Hematopoietic multipotent progenitor cell (in vitro differentiated cells): ENCODE data around the gene ABCD3. TPM values are rescaled to one million over a fixed set of nuclear protein-coding genes. Genes with fewer than 3 reads are reported as not detected.

Experiments used
- DNase-seq, 3 donors: peaks; one replicate each; pipeline ENCODE4 v3.0.0-alpha.2; 2011 to 2015; ENCODE audit warnings: low read depth in 2 of 3, low spot score in 2 of 3
- total RNA-seq: library from RNA; depleted of rRNA; stranded (reverse); fragments of >200 nt; gene quantifications from one replicate; pipeline ENCODE4 v1.2.3, GENCODE V29; 2012

ABCD3 gene
- total RNA-seq, 1 donor, result 5.7 TPM

DNA sequence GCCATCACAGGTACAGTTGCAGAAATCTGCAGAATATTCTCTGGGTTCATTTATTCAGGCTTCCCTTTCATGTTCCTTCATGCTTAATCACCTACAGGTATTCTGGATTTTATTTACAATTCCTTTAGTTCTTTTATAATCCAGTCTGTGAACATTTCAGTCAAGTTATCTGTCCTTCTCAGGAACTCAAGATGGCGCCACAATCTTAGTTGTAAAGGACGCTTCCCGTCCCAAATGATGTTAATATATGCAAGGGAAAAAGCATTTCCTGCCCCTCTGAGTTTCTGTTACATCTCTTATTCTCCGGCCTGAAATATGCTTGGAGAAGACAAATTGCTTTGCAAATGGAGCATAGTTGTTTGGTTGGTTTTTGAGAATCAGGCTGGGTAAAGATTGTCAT, 104.1 kb downstream of the ABCD3 start:
- peak in 1 of 3 donors; percentile 43 for DNase-seq

DNA sequence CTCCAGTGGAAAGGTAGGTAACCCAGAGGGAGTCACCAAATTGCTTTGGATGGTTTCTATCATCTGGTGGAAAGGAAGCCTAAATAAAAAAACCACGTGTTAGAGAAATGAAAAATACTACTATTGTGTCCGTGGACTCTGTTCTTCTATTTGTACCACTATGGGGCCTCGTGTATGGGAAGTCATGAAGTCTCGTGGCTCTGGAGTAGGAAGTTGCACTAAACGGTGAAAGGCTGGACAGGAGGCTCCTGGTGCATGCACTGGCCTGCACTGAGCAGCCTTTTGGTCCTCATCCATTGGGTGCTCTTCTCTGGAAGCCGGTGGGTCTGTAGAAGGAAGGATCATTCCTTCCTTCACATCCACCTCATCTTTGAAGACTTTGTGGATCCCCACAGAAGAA, 106.3 kb downstream of the ABCD3 start:
- no peak for DNase-seq

DNA sequence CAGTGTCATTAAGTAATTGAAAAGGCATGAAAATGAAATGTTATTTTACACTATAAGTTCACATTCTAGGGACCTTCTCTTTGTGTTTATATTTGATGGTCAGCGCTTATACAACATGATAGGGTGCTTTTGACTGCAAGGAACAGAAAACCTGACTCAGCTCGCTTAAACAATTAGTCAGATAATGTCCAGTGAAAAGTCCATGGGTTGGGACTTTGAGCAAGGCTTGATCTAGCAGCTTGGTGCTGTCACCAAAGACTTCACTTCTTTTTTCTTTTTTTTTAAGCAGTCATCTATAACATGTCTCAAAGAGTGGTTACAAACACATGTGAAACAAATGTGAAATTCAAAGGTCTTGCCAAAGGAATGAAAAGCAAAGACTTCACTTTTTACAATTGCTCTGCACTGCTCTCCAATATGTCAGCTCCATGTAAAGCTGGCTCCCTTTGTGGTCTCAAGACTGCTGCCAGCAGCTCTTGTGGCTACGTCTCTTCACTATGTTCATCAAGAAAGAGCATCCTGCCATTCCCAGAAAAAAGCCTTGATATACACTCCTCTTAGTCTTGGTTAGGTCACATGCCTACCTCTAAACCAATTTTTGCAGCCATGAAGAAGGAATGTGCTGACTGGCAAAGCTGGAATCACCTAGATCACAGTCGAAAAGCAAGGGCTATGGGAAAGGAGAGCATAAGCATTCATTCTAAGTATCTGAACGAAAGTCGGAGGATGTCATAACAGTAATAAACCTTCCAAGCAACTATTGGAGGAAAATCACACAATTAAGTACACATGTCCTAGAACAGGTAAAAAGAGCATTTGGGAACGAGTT, 108.2 kb downstream of the ABCD3 start:
- DNase-seq, result no peak

DNA sequence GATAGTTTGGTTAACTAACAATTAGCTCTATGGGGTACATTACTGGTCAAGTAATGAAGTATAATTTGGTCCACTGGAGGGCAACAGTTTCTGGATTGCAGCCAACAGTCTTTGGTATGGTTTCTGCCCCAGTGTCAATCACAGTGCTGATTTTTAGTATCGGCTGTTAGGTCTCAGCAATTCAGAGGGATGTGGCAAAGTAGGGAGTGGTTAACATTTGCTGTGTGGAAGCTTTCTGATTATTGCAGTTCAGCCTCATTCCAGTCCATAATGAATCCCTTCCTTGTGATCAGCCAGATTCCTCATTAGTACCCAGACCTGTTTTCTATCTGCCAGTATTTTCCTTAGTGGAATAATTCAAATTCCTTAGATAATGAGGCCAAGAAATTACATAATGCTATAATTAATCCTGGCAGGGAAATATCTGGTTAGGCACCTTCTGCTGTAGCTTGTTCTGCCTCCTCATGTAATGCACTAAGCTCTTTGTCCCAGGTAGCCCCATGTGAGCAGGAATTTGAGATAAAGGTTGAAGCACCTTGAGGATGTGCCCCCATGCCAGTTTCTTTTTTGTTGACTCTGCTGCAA, 109.3 kb downstream of the ABCD3 start:
- peak in 1 of 3 donors; percentile 45 for DNase-seq

DNA sequence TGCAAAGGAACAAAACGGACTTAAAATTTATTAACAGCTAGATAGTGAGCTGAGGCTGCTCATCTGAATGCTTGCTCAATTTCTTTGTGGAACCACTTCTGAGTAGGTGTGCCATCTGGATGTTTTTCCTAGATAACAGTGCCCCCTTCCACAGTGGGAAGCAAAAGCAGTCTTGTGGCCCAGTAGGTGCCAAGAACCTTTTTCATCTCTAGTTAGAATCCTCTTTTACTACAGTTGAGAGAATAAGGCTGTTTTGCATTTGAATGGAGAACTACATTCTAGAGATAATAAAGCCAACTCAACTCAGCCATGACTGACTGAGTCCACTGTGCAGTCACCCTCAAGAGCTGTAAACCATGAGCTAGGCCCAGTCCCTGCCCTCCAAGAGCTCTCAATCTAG, 110.1 kb downstream of the ABCD3 start:
- DNase-seq, result no peak

DNA sequence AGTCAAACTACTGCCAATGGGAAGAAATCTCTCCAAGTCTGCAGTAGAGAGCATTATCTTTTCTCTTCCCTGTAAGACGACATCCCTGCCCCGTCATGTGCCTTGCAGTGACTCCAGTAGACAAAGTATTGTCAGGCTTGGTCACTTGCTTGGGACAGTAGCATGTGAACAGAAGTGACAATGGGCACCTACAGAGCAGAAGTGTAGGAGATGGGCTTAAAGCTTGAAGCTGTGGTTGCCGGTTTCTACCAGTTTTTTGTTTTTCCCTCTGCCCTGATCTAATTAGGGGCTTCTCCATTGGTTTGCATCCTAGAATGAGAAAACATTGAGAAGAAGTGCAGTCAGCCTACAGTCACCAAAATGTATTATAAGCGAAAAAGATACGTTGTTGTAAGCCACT, 110.6 kb downstream of the ABCD3 start:
- no peak for DNase-seq

DNA sequence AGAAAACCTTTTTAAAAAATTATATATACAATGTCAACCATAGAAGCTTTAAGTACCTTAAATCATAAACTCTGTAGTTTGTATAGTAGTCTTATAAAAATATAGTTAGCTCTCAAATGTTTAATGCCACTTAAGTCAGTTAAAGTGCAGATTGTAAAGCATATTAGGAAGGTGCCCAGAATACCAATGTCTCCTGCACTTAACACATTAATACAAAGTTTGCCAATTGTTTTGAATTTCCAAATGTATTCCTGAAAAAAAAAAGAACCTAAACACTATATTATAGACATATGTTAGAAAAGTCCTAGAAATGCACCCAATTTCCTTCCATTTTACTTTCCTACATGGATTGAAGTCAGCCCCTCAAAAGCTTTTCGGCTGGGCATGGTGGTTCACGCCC, 111.2 kb downstream of the ABCD3 start:
- no peak for DNase-seq

DNA sequence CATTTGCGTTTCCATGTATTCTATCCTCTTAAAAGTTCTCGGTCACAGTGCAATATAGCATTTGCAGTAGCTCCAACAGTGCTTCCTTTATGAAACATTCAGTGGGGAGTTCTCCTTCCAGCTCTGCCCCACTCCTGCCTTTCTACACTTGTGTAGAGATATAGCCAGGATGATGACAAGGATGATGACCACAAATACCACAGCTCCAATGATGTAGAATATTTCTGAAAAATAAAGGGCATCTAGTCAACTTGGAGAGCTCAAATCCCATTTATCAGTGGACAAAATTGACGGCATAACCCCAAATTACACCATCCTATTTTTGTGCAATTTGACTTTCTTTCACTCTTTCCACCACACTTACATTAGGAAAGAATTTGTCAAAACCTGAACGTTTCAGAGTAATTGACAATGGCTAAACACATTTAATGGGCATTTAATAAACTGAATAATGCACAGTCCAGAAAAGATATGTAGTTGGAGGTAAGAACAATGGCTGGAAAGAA, 112.2 kb downstream of the ABCD3 start:
- no peak for DNase-seq

DNA sequence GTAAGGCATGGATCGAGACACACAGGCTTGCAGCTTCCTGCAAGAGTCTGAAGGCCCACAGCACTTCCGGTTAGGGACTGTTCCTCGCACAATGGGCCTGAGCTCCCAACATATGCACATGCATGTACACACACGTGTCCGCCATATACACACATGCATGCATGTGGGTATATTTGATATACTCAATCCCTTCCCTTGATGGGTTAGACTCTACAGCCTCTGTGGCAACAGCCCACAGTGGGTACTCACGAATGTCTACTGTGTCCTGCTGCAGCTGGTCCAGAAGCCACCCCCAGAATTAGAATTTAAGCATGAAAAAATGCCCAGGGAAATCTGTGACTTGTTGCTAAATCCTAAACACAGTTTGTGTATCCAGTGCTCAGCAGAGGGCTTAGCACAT, 113.5 kb downstream of the ABCD3 start:
- DNase-seq, result no peak

DNA sequence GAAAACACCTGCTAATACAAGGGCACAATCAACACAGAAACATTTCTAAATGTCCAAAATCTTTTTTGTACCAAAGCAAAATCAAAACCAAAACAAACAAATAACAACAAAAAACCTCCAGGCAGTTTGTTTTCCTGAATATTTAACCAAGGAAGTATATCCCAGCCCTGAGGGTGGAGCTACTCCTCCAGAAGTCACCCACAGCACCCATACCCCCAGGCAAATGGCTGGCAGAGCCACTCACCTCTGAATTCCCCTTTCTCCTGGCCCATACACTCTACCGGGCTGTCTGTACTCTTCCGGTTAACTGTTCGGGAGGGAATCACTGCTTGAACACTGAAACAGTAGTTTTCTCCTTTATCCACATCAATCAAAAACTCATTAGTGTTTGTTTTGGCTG, 113.9 kb downstream of the ABCD3 start:
- no peak for DNase-seq

DNA sequence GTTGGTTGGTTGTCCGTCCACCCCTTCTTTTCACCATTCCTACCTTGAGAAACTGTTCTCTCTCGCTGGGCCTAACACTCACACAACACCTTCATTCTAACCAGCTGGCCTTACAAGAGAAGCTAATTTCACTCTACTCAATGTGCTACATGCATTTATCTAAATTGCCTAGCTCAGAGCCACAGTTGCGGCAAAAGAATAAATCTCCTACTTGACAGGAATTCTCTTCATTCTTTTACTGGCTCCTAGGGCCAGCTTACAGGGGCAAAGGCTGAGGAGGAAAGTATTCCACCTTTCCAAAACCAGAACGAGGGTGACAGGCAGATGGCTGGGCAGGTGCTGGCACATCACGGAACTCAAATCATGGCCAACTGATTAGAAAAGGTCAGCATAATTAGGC, 116.9 kb downstream of the ABCD3 start:
- DNase-seq, result no peak

DNA sequence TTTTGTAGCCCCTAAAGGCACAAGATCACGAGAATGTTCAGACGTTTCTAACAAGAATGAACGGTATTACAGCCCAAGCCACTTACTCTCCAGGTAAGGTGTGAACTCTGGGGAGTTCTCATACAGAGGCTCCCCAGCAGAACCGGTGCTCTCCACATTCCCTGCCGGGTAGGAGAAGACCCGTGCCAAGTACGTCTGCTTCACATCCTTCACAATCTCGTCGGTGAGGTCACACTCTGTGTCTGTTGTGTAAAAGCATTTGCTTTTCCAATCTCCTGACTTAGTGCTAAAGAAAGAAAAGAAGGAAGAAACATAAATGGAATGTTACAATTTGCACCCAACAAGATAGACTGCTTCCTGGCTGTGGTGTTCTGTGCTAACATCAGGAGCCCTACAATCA, 117.7 kb downstream of the ABCD3 start:
- no peak for DNase-seq

DNA sequence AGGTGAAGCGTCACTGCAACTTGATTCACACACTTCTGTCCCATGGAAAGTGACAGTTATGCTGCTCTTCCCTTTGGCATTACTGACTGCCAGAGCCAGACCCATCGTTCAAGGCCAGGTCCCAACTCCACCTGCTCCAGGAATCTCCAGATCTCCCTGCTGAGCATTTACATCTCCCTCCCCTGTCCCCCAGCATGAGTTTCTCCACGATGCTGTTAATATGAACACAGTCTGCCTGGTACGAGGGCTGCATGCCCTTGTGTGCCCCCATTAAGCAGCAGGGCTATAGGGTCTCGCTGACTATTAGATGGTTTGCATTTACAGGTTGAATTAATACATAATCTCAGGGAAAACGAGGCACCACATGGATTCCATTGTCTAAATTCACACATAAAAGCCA, 119.1 kb downstream of the ABCD3 start:
- no peak for DNase-seq

DNA sequence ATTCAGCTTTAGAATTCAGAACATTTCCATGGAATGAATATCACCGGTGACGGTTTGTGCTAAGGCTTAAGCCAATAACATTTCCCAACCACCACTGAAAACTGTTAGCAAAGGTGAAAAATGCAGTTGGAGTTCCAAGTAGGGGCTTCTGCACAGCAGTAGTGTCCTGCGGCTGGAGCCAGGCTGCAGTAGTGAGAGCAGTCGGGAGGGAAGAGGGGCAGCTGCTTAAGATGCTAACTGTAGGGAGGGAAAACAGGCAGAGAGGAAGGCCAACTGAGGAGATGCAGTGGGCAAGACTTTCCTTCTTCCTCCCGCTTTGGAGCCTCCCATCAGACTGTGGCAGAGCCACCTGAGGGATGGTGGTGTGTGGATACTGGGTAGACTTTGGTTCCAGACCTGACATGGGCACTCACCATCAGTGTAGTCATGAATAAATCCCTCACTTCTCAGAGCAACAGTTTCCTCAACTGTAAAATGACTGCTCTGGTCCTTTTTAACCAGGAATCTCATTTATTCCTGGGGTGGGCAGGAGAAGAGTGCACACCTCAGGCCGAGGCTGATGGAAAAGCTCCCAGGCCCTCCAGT, 120.1 kb downstream of the ABCD3 start:
- no peak for DNase-seq

DNA sequence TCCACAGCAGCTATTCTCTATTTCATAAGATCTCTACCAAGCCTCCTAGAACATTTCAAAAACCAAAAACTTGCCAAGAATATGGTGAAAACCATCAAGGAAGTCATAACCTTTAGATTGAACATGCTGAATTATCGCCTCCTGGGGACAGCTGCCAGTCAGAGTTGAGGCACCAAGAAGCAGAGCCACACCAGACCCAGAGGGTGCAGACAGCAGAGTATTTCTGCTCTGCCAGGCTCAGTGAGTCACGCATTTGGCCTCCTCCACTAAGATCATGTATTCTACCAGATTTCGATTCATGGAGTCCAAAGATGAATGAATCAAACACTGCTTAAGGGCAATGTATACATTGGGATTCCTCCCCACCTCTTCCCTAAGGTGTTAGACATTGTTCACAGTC, 121.3 kb downstream of the ABCD3 start:
- no peak for DNase-seq

DNA sequence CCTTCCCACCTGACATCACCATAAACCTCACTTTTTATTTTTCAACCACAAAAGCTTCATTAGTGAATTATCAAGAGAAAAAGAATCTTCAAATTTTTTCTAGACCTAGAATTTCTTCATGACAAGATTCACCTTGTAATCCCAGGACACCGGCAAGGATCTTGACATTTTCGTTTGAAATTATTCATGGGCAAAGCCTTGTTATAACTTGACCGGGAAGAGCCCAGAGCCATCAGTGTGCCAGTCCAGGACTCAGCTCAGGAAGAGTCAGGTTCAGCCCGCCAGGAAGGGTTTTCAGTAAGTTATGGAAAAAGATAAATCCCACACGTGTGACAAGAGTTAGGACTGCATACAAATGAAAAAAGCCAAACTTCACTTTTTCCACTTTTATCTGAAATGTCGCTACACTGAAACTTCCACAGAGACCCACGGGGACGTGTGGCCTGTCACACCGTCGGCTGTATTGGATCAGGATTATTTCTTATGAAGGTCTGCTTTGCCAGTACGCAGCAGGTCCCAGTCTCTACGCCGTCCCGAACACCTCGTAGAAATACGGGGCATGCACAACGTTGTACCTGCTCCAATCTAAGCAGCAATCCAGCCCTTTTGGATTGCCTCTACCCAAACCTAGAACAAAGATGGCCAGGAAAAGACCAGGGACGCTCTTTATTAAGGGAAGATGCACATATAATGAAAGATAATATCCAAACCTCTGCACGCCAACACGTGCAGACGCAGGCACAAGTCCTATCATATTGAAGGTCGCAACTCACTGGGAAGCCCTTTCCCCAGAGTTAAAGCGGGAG, 122.5 kb downstream of the ABCD3 start:
- DNase-seq, result no peak

DNA sequence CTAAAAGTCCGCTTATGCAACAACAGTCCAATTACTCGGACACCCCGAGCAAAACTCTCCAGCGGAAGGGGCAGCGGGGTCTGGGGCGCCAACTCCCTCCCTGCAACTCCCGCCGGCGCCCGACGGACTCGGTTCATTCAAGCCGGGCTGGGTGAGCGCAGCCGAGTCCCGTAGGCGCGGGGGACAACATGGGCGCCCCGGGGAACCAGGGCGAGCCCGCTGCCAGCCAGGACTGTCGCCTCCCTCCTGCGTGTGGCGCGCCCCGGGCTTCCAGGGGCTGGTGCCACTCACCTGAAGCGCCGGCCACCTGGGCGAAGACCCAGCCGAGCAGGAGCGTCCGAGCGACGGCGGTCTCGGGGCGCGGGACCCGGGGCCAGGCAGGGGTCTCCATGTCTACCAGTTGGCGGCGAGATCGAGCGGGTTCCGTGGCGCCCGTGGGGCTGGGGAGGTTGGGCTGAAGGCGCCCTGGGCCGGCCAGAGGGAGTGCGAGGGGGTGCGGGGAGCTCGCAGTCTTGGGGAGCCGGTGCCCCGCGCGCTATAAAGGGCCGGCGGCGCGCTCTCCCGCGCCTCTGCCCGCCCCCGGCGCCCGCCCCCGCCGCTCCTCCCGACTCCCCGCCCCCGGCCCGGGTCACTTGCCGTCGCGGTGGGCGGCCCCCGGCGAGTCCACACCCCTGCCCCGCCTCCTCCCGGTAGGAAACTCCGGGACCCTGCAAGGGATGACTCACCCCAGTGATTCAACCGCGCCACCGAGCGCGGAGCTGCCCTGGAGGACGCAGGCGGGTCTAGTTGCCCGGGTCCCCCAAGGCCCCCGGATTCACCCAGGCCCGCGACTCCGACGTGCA, 123.3 kb downstream of the ABCD3 start, which contains the start of gene F3:
Gene F3 (minus strand): TSS at position 514 of the 842 bp plus-strand sequence. CDS start 123 bp downstream, at position 391.
- DNase-seq, result peak in 2 of 3 donors; percentile 86 to 92

DNA sequence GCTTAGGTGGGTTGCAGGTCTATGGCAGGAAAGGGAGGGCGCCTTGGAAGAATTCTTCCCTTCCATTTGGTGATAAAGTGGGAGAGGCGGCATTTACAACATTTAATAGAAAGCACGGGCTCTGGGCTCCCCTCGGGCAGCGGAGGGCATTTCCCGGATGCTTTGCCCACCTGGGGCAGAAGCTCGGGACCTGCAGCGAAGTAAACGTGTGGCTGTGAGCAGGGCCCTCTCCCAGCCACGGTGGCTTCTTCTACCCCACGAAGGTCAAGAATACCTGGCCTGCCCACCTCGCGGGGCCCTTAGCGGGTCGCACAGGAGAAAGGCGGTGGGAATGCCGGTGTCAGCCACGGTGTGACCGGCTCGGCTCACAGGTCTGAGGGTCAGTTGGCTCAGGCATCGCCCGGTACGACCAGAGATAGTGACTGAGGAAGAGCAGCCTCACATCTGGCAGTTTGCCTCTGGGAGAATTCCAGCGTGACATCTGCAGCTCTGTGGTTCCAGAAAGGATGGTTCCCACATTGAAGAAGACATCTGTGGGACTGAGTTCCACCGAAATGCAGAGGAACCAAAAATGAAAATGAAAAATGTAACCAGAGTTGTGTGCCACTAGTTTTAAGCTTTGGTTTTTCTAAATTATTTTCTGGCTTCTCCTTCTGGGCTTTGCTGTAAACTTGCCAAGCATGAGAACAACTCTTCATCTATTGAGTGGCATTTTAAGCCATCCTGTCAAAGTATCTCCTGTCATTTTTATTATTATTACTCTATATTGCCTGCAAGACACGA, 124.1 kb downstream of the ABCD3 start:
- peak in 1 of 3 donors; percentile 23 for DNase-seq

DNA sequence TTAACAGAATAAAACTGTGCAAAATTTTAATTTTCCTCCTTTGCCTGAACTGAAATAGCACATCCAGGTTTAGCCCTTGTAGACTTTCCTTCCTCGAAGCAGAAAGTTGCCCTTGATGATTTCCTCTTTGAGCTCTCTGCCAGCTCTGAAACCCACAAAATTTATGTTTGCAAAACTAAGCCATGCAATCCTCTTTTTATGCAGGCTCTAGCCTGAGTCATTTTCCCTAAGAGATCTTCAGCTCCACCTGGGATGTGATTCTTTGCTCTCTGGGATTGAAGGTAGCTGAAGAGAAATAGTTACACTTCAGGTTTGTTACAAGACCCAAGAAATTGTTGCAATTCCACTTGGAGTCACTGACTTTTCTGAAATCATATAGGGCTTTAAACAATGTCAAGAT, 124.8 kb downstream of the ABCD3 start:
- peak in 1 of 3 donors; percentile 38 for DNase-seq
